Neuronal stem cell (in vitro differentiated cells): ENCODE data around the gene LHX4.

Source experiments
- DNase-seq: peaks from one replicate; pipeline ENCODE4 v3.0.0-alpha.2; 2013; ENCODE audit warnings: low spot score
- H2AFZ ChIP-seq: one replicate; pipeline ENCODE4 v1.6.1; 2013; ENCODE audit warnings: mild to moderate bottlenecking, low read length, inconsistent platforms
- H2AK5ac ChIP-seq: 2 replicates; pipeline ENCODE4 v1.6.1; 2013; ENCODE audit warnings: low read depth, mild to moderate bottlenecking, inconsistent platforms, low read length, moderate library complexity, mixed read lengths
- H2BK120ac ChIP-seq: 2 replicates; pipeline ENCODE4 v1.6.1; 2013; ENCODE audit warnings: low read depth, mild to moderate bottlenecking, inconsistent platforms, low read length, moderate library complexity, mixed read lengths
- H2BK12ac ChIP-seq: one replicate; pipeline ENCODE4 v1.6.1; 2013; ENCODE audit warnings: low read length, inconsistent platforms
- H2BK15ac ChIP-seq: 2 replicates; pipeline ENCODE4 v1.6.1; 2013; ENCODE audit warnings: mild to moderate bottlenecking, low read length, inconsistent platforms, mixed read lengths
- H2BK5ac ChIP-seq: one replicate; pipeline ENCODE4 v1.6.1; 2013; ENCODE audit warnings: inconsistent platforms, mild to moderate bottlenecking, low read length, moderate library complexity
- H3K14ac ChIP-seq: one replicate; pipeline ENCODE4 v1.6.1; 2013; ENCODE audit warnings: low read length, inconsistent platforms
- H3K18ac ChIP-seq: 2 replicates; pipeline ENCODE4 v1.6.1; 2013; ENCODE audit warnings: low read length, inconsistent platforms
- H3K23ac ChIP-seq: 2 replicates; pipeline ENCODE4 v1.6.1; 2013; ENCODE audit warnings: low read depth, mild to moderate bottlenecking, mixed read lengths, low read length, inconsistent platforms; ENCODE audit not compliant: poor library complexity
- H3K27ac ChIP-seq: replicated peaks from 3 replicates; pipeline ENCODE4 v1.5.1; 2013; ENCODE audit warnings: low read length, inconsistent platforms
- H3K27me3 ChIP-seq, 3 experiments: 2 replicates each; pipeline ENCODE4 v1.6.1; 2013; ENCODE audit warnings: low read length in 3 of 3, mild to moderate bottlenecking in 2 of 3, inconsistent platforms in 1 of 3, low read depth in 1 of 3, mixed read lengths in 1 of 3, moderate library complexity in 1 of 3; ENCODE audit not compliant: control insufficient read depth in 3 of 3, insufficient read depth in 3 of 3
- H3K36me3 ChIP-seq, 2 donors: replicated peaks in 1 of 2; 2 replicates each; pipeline ENCODE4 v1.6.1; 2013; ENCODE audit warnings: low read length in 2 of 2; ENCODE audit not compliant: control insufficient read depth in 2 of 2, insufficient read depth in 2 of 2
- H3K4ac ChIP-seq: 2 replicates; pipeline ENCODE4 v1.6.1; 2013; ENCODE audit warnings: inconsistent platforms, mild to moderate bottlenecking, low read length, moderate library complexity
- H3K4me1 ChIP-seq, 2 donors: 1 replicate in 1 of 2; 2 replicates in 1 of 2; pipeline ENCODE4 v1.6.1; 2013; ENCODE audit warnings: low read length in 2 of 2, low read depth in 1 of 2; ENCODE audit not compliant: control insufficient read depth in 2 of 2, insufficient read depth in 1 of 2
- H3K4me2 ChIP-seq: one replicate; pipeline ENCODE4 v1.6.1; 2013; ENCODE audit warnings: mild to moderate bottlenecking, low read length, inconsistent platforms; ENCODE audit not compliant: insufficient read depth, poor library complexity, severe bottlenecking
- H3K4me3 ChIP-seq, 2 donors: 2 replicates each; pipeline ENCODE4 v1.5.1; 2013; ENCODE audit warnings: low read length in 2 of 2, mild to moderate bottlenecking in 2 of 2, inconsistent platforms in 1 of 2, moderate library complexity in 1 of 2
- H3K79me1 ChIP-seq: one replicate; pipeline ENCODE4 v1.6.1; 2013; ENCODE audit warnings: low read depth, mild to moderate bottlenecking, inconsistent platforms, low read length, moderate library complexity
- H3K9ac ChIP-seq: one replicate; pipeline ENCODE4 v1.6.1; 2013; ENCODE audit warnings: mild to moderate bottlenecking, low read depth, low read length, inconsistent platforms; ENCODE audit not compliant: poor library complexity
- H3K9me3 ChIP-seq, 2 donors: replicated peaks in 1 of 2; 2 replicates each; pipeline versions ENCODE3 to v1.6.1; 2013; ENCODE audit warnings: low read length in 2 of 2, mild to moderate bottlenecking in 2 of 2, inconsistent platforms in 1 of 2, low read depth in 1 of 2, mixed read lengths in 1 of 2, moderate library complexity in 1 of 2; ENCODE audit not compliant: control insufficient read depth in 2 of 2, insufficient read depth in 1 of 2
- H4K8ac ChIP-seq: one replicate; pipeline ENCODE4 v1.6.1; 2013; ENCODE audit warnings: low read depth, mild to moderate bottlenecking, inconsistent platforms, low read length, moderate library complexity
- H4K91ac ChIP-seq: one replicate; pipeline ENCODE4 v1.6.1; 2013; ENCODE audit warnings: low read length, low read depth, mild to moderate bottlenecking, inconsistent platforms; ENCODE audit not compliant: poor library complexity
- WGBS, 2 donors: extraction: QIAGEN DNeasy Blood & Tissue Kit; methylation state at CpG; one replicate each; pipeline ENCODE4 v1.1.7; 2013; ENCODE audit warnings: missing lambda C conversion rate in 2 of 2, mixed read lengths in 1 of 2; ENCODE audit not compliant: insufficient read length in 2 of 2, insufficient replicate concordance in 1 of 2; ENCODE audit errors: extremely low coverage in 2 of 2; 5-methylcytosine and 5-hydroxymethylcytosine counted together

Gene LHX4

GRCh38 chr1:180250883-180251509, 20.9 kb downstream of the LHX4 start:
- Histone ChIP-seq H3K27me3 (peaks cover 0 to 37% (median 0%) of the 10 kb centered on the region in 3 experiments), H3K36me3 (no peaks in the 10 kb centered on the region), H3K18ac (no peak overlapping the region), H3K4ac (no peak overlapping the region), H2BK5ac (no peak overlapping the region), H2AK5ac (no peak overlapping the region), H3K4me1 (peaks cover 0 to 4% of the 10 kb centered on the region in 2 donors), H2BK12ac (no peak overlapping the region), H4K91ac (no peak overlapping the region), H4K8ac (no peak overlapping the region), H2BK15ac (no peak overlapping the region), H3K9ac (no peak overlapping the region), H2BK120ac (no peak overlapping the region), H3K79me1 (no peaks in the 10 kb centered on the region), H3K4me3 (no peak overlapping the region), H3K27ac (no peak overlapping the region), H3K4me2 (no peak overlapping the region), H3K9me3 (no peaks in the 10 kb centered on the region), H3K14ac (no peak overlapping the region), H2AFZ (peak overlapping the region; percentile 10), H3K23ac (no peak overlapping the region)
- WGBS, 2 donors, result no CpG with 5 or more reads among the region's 16 CpGs
- no peak for DNase-seq

- no peak for DNase-seq
- H3K4ac ChIP-seq, result no peak overlapping the region
- no CpG with 5 or more reads among the region's 9 CpGs for WGBS, 2 donors
- peaks cover 0 to 44% (median 0%) of the 10 kb centered on the region in 3 experiments for H3K27me3 ChIP-seq
- H3K79me1 ChIP-seq, result no peaks in the 10 kb centered on the region
- peaks cover 0 to 4% of the 10 kb centered on the region in 2 donors for H3K4me1 ChIP-seq
- H2BK5ac ChIP-seq, result no peak overlapping the region
- H3K36me3 ChIP-seq, result no peaks in the 10 kb centered on the region
- no peak overlapping the region for H3K14ac ChIP-seq
- no peak overlapping the region for H4K91ac ChIP-seq
- no peak overlapping the region for H2BK12ac ChIP-seq
- no peak overlapping the region for H4K8ac ChIP-seq
- no peak overlapping the region for H3K18ac ChIP-seq
- no peak overlapping the region for H3K27ac ChIP-seq
- no peak overlapping the region for H3K4me2 ChIP-seq
- peak overlapping the region; percentile 10 for H2AFZ ChIP-seq
- no peaks in the 10 kb centered on the region for H3K9me3 ChIP-seq
- H2BK15ac ChIP-seq, result no peak overlapping the region
- H3K23ac ChIP-seq, result no peak overlapping the region
- H2AK5ac ChIP-seq, result peak overlapping the region; percentile 14
- H3K9ac ChIP-seq, result no peak overlapping the region
- no peak overlapping the region for H3K4me3 ChIP-seq
- no peak overlapping the region for H2BK120ac ChIP-seq
Observed at GRCh38 chr1:180251526-180252305, 21.7 kb downstream of the LHX4 start.

GRCh38 chr1:180252638-180253536, 22.8 kb downstream of the LHX4 start:
- Histone ChIP-seq H3K23ac (no peak overlapping the region), H4K91ac (no peak overlapping the region), H3K27me3 (peaks cover 0 to 41% (median 0%) of the 10 kb centered on the region in 3 experiments), H3K9ac (no peak overlapping the region), H2BK5ac (no peak overlapping the region), H4K8ac (no peak overlapping the region), H2AK5ac (no peak overlapping the region), H2BK15ac (no peak overlapping the region), H2AFZ (no peak overlapping the region), H3K14ac (no peak overlapping the region), H3K79me1 (no peaks in the 10 kb centered on the region), H3K4me1 (peaks cover 0 to 4% of the 10 kb centered on the region in 2 donors), H3K27ac (no peak overlapping the region), H2BK12ac (no peak overlapping the region), H3K9me3 (no peaks in the 10 kb centered on the region), H3K4me2 (no peak overlapping the region), H3K4me3 (no peak overlapping the region), H2BK120ac (no peak overlapping the region), H3K36me3 (no peaks in the 10 kb centered on the region), H3K18ac (no peak overlapping the region), H3K4ac (no peak overlapping the region)
- no CpG with 5 or more reads among the region's 12 CpGs for WGBS, 2 donors
- no peak for DNase-seq
